ENCODE measurements around the gene POLL. TPM values are rescaled to one million over a fixed set of nuclear protein-coding genes. Genes with fewer than 3 reads are reported as not detected.
"Not testable (repeated sequence)": the region's sequence is repeated elsewhere in the genome, so short reads cannot be mapped to it uniquely, and the experiment has no call there.

Gene POLL
- total RNA-seq, 1 experiment from 2014 or later: 6.6 TPM

GRCh38 chr10:101611096-101611905 lies 23.2 kb upstream of the POLL start:
- DNase-seq (ENCODE audit: low read depth): peak; percentile 15

DNA sequence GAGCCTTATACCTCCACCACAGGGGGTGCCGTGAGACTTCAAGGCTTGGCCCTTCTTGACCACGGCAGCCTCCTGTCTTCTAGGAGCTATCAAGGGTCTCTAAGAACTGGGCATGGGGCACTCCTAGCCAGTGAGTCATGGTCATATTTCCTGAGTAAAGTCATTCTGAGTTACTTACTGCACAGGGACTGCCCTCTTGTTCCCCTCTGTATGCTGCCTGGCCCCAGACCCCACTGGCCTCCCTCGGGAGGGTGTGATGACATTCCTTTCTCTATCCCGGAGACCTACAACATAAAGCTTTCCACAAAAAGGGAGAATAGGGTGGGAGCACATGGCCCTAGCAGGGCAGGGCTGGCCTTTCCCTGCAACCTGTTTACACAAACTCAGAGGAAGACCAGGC lies 21.4 kb upstream of the POLL start:
- no peak for DNase-seq (ENCODE audit: low read depth)

- DNase-seq (ENCODE audit: low read depth): no peak
Measured at GRCh38 chr10:101607124-101607523, 19.1 kb upstream of the POLL start.

DNA sequence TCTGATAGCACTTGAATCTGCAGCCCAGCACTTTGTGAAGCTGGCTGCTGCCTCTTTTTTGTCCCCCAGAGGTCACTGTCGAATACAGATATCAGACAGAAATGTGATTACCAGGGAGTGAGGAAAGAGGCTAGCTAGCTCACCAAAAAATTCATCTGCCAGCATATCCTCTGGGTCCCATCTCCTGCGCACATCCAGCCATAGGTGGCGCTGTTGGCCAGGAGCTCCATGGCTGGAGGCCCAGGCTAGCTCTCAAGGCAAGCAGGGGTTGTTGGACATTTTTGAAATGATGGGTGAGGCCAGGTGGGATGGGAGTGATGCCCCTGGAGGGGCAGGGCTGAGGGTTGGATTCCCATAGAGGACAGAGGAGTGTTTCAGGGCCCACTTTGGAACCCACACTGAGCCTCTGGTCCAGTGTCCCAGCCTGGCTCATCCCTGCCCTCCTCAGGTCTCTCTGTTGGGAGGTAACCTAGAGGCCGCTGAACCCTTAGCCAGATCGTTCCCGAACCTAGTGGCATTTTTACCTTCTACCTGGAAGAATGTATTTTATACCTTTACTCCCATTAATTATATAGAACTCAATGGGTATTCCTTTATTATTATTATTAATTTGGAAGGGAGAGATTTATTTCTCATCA lies 14.8 kb upstream of the POLL start:
- DNase-seq (ENCODE audit: low read depth): peak; percentile 52

DNA sequence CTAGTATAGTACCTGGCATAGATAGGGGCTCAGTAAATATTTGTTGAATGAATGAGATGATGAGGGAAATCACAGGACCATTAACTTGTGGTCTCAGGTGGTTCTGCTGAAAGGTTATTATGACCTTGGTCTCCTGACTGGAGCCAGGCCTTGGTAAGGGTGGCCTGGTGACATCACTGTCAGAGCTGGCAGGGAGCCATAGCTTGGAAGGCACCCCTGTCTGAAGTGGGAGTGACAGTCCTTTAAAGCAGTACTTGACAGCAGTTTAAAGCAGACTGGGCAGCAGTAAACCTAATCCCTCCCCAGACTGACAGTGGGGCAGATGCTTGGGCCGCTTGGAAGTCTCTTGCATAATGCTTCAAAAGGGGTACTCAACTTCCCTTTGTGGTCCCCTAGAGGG lies 13.5 kb upstream of the POLL start:
- no peak for DNase-seq (ENCODE audit: low read depth)

DNA sequence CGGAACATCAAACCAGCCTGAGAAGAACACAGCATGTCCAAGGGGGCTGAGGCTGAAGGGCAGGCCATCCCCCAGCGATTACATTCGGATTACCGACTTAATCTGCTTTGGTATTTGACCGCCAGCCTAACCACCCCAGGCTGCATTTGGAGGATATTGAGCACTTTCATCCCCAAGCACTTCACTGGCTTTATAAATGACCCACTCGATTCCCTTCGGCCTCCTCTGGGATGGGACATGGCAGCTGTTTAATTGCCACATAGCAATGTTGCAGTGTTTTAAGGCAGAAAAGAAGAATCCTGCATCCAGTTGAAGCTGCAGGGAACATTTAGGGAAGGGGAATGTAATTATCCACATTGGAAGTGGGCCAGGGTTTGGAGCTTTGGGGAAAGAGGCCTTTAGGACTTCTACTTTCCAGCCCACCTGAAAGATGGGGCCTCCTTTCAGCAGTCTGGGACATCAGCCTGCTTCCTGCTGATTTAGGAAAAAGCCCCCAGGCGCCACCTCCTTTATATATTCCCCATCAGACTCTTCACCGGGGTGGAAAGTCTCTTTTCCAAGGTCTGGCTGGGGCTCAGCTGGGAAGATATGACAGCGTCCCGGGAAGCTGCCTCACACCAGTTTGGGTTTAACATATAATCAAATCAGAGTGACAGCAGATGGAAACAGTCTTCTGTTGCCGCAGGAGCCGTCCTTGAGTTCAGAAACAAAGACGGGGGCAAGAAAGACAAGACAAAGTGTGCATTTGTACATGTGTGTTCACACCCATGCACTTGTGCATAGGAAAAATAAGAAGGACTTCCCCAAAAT lies 9.2 kb upstream of the POLL start:
- DNase-seq (ENCODE audit: low read depth): no peak

DNA sequence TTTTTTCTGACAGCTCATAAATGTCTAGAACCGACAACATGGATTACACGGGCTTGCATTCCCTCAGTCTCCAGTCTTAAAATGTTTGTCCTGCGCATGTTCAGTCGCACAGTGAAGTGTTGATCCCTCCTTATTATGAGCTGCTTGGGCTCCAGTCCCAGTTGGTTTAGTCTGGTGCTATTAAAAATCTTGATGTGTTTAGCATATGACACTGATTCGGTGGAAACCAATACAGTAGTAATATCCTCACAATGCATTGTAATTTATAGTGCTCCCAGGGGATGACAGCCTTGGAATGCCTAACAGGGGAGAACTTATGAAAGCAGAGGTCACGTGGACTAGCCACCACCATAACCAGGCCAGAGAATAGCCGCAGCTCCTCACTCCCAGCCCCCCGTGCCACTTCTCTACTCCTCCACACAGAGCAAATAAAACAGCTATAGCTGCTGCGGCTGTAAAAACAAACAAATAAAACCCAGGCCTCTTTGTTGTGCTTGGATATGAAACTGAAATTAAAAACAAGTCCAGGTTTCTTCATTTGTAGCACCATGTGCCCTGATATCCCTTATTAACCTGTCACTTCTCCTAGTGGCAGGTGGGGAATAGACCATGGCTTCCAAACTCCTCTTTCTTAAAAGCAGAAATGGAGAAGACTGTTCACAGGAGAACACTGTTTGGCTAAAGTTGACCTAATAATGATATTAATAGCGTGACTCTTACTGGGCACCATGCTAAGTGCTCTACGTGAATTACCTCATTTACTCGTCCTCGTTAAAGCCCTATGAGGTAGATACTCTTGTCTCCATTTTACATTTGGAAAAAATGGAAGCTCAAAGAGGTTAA lies 7.8 kb upstream of the POLL start:
- no peak for DNase-seq (ENCODE audit: low read depth)

GRCh38 chr10:101593331-101593730 lies 5.3 kb upstream of the POLL start:
- not testable (repeated sequence) for DNase-seq (ENCODE audit: low read depth)

GRCh38 chr10:101588879-101589278 lies 822 bp upstream of the POLL start:
- DNase-seq (ENCODE audit: low read depth): peak; percentile 62

GRCh38 chr10:101585841-101586240 lies 2.2 kb downstream of the POLL start:
- no peak for DNase-seq (ENCODE audit: low read depth)

DNA sequence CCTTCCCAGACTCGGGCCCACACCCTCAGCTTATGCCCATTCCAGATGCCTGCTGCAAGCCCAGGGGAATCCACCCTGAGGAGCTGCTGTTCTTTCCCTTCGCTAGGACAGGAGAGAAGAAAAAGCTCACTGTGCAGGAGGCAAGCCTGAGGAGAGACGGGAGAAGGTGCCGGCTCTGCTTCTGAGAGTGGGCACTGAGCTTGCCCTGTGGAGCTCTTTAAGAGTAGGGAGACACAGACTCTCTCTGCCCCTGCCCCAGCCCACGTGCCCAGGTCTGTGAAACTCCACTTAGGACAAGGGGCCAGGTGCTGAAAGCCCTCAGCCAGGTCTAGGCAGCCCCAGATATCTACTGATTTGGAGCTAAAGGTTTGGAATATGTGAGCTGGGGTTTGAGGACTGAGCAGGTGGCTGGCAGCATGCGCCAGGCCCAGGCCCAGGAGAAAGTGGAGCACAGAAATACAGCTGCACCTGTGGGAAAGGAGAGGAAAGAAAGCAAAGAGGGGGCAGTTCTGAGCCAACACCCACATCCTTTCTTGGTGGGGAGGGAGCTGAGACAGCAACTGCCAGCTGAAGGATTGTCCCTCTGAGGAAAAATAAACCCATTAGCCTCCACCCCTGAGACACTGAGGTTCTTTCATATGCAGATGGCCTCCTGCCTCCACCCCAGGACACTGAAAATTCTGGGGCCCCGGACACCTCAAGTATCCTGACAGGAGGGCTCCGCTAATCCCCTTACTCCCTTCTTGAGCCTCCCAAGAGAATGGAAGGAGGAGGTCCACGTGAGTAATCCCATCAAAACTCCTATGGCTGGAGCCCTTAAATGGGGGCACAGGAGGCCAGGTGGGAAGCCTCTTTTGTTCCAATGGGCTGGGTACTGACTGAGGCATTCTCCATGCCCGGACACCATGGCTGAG lies 7.3 kb downstream of the POLL start:
- no peak for DNase-seq (ENCODE audit: low read depth)

GRCh38 chr10:101579516-101579870 lies 8.6 kb downstream of the POLL start:
- DNase-seq (ENCODE audit: low read depth): no peak

DNA sequence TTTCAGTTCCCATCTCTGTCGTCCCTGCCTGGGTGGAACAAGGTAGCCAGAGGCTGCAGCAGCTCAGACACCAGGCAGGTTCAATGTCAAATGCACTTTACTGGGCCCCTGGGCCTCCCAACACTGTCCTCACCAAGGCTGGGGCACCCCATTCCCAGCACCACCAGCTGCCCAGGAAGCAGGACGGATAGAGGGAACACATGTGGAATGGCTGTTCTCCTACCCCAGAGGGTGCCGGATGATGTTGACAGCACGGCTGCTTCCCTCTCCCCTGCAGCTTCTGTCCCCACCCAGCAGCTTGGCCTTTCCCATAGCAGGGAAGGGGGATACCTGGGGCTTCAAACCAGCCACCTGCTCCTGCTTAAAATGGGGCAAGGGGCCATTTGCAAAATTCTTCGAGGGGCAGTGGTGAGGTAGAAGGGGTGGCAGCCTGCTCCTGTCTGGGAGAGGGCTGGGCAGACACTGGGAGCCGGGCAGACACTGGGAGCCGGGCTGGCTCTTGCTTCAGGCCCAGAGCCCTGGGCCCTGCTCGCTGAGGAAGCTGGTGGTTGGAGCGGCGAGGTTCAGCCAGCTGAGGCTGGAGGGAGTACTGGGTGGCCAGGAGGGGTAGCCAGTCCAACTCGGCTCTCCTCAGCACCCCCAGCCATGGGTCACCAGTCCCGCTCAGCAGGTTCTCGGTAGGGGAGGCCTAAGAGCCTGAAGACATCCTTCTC lies 9.1 kb downstream of the POLL start:
- DNase-seq (ENCODE audit: low read depth): no peak

GRCh38 chr10:101578192-101578591 lies 9.9 kb downstream of the POLL start:
- no peak for DNase-seq (ENCODE audit: low read depth)

DNA sequence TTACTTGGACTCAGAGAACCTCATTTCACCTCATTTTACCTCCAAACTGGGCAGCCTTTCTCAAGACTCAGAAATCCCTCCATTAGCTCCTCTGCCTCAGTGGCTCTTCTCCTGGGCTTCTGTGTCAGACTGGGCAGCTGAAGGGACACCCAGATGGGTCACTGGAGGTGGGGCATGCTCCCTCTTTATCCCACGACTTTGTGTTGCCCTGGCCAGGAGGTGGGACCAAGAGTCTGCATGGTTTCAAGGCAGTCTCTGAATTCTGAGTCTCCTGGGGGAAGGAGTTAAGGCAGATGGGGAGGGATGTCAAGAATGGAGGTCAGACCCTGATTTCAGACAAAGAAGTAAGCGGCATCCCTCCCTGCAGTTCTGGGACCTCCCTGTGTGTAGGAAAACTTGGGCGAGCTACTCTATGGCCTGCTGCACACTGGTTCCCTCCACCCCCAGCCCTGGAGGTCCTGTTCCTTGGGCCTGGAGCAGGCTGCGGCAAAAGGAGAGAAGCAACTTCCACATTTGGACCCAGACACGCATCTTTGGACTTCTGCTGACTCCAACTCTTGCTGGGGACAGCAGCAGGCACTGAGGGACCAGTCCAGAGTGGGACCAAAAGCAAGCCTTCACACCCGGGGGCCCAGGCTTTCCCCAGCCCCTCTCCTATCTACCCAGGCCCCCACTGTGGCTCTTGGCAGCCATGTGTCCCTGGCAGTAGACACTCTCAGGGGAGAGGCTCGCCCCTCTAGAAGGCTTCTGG lies 10.8 kb downstream of the POLL start:
- DNase-seq (ENCODE audit: low read depth): no peak

- no peak for DNase-seq (ENCODE audit: low read depth)
Measured at GRCh38 chr10:101576211-101576863, 11.7 kb downstream of the POLL start.

DNA sequence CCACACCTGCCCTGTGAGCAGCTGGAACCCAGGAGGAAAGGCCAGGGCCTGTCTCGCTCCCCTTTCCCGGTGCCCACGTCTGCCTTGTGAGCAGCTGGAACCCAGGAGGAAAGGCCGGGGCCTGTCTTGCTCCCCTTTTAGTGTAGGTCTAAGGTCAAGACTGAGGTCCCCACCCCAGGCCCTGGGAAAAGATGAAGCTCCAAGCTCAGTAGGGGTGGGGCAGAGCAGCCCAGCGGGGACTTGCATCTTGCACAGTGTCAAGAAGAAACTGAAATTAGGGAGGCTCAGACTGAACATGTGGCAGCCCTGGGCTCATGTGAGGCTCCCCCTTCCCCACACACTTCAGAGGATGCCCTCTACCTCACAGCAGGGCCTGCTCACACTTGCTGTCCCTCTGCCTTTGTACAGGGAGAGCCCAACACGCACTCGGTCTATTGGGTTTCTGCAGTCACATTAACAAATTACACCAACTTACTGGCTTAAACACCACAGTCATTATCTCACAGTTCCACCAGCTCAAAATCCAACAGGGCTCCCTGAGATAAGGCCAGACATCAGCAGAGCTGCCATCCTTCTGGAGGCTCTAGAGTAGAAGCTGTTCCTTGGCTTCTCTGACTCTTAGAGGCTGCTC lies 12.4 kb downstream of the POLL start:
- DNase-seq (ENCODE audit: low read depth): no peak

DNA sequence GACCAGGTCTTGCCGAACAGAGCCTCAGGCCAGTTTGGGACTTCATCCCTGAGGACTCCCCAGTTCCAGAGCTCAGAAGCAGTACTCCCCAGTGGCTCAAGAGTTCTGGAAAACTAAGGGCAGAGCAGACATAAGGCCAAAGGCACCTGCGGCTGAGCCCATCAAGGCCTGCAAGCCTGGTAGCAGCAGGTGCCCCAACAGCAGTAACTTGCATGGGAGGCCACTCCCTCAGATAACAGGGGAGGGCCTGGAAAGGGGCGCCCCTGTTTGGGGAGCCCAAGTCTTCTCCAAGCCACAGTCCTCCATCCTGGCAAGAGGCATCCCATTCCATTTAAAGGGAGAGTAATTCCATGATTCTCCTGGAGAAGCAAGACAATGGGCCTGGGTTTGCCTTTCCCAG lies 13.0 kb downstream of the POLL start:
- DNase-seq (ENCODE audit: low read depth): no peak

All from RPMI7951 (cell line).